Measurements from ENCODE around the gene CRABP2. TPM values are rescaled to one million over a fixed set of nuclear protein-coding genes. Genes with fewer than 3 reads are reported as not detected.

Gene CRABP2
- total and polyA plus RNA-seq, 2 of the 13 experiments (the other 11 are each of a cell fraction or from before 2014, with no cell fraction given): 0.40 to 0.60 TPM

- DNase-seq (ENCODE audit: low spot score) (no peak), FAIRE-seq (no peak), ATAC-seq (no peak)
- no TSS peak for BruUV-seq (replicated peaks)
- Histone ChIP-seq H3K27me3 (ENCODE audit: control insufficient read depth in 1 of 2, insufficient read depth in 2 of 2, low read length in 2 of 2) (no peaks in the 10 kb centered on the region; a peak in 1 of 5 replicates), H3K27ac (ENCODE audit: extremely low read length, insufficient read depth, low read length) (no peak overlapping the region), H3K79me2 (ENCODE audit: insufficient read depth, low read length) (peaks cover 56% of the 10 kb centered on the region), H3K4me3 (replicated peaks in 1 of 3; ENCODE audit: insufficient read depth in 1 of 3, low read depth in 2 of 3, low read length in 3 of 3) (no peak overlapping the region), H2AFZ (ENCODE audit: low read length) (no peak overlapping the region), H3K9me3 (ENCODE audit: low read length) (no peaks in the 10 kb centered on the region), H3K9ac (ENCODE audit: insufficient read depth, low read depth, low read length) (no peak overlapping the region), H3K4me1 (ENCODE audit: insufficient read depth, low read length) (peaks cover 52% of the 10 kb centered on the region), H3K4me2 (ENCODE audit: low read depth, low read length) (no peak overlapping the region), H3K36me3 (replicated peaks in 1 of 2; ENCODE audit: control insufficient read depth in 1 of 2, insufficient read depth in 2 of 2, low read length in 2 of 2) (peaks cover 10 to 37% of the 10 kb centered on the region in 2 experiments; a peak in 4 of 5 replicates), H4K20me1 (ENCODE audit: insufficient read depth, low read length) (peaks cover 13% of the 10 kb centered on the region)
- 96% methylated on average over 12 of the region's 14 CpGs for WGBS (ENCODE audit: low lambda C conversion rate)
- in situ Hi-C loops (cut with HindIII; ENCODE audit: extremely low pct_ligation_motif_present, low pct_unique_long_range_greater_than_20kb): no loop called here
- POLR2A ChIA-PET: no interaction called here
- CTCF ChIA-PET (ENCODE audit: low intra/inter-chr PET ratio, low total read pairs): no interaction called here
- intact Hi-C loops (cut with micrococcal nuclease; ENCODE audit: unreplicated experiment): no loop called here
- TF ChIP-seq MYNN (CRISPR knock-in tag; IDR thresholded peaks at IDR 0.05; ENCODE audit: low read depth) (no peak), SSRP1 (CRISPR knock-in tag; IDR thresholded peaks at IDR 0.05) (no peak), TOE1 (CRISPR knock-in tag; IDR thresholded peaks at IDR 0.05) (no peak), NFE2L2 (IDR thresholded peaks at IDR 0.05; ENCODE audit: low read length) (no peak), LRRFIP1 (CRISPR knock-in tag; conservative IDR thresholded peaks at IDR 0.05) (no peak), ZNF138 (CRISPR knock-in tag; IDR thresholded peaks at IDR 0.05; ENCODE audit: low read depth) (no peak), PCBP2 (optimal IDR thresholded peaks at IDR 0.05; ENCODE audit: low read depth, low read length, poor library complexity, severe bottlenecking) (no peak), HOMEZ (CRISPR knock-in tag; IDR thresholded peaks at IDR 0.05; ENCODE audit: low read depth) (no peak), SP5 (CRISPR knock-in tag; IDR thresholded peaks at IDR 0.05; ENCODE audit: borderline replicate concordance, low read depth) (no peak), HNRNPLL (IDR thresholded peaks at IDR 0.05; ENCODE audit: low read depth, low read length, poor library complexity, severe bottlenecking) (no peak), YEATS4 (CRISPR knock-in tag; IDR thresholded peaks at IDR 0.05; ENCODE audit: borderline replicate concordance) (no peak), MTA3 (CRISPR knock-in tag; IDR thresholded peaks at IDR 0.05) (no peak), KDM2A (CRISPR knock-in tag; IDR thresholded peaks at IDR 0.05; ENCODE audit: borderline replicate concordance, low read depth) (no peak), MTERF4 (CRISPR knock-in tag; IDR thresholded peaks at IDR 0.05) (no peak), HNF1B (CRISPR knock-in tag; IDR thresholded peaks at IDR 0.05) (no peak), KMT2A (CRISPR knock-in tag; IDR thresholded peaks at IDR 0.05) (no peak), SMARCE1 (IDR thresholded peaks at IDR 0.05; ENCODE audit: borderline replicate concordance) (no peak), FOXK2 (IDR thresholded peaks at IDR 0.05) (no peak)
These were observed 39.5 kb upstream of the CRABP2 start for GRCh38 chr1:156744786-156745419.
